ENCODE measurements around the gene LRMDA.

LRMDA gene

GRCh38 chr10:75450644-75451640 lies 19.5 kb downstream of the LRMDA start:
- H3K4me3 ChIP-seq (ENCODE audit: low read length): no peak overlapping the region
- H3K27me3 ChIP-seq (ENCODE audit: insufficient read depth, low read length): peaks cover 4% of the 10 kb centered on the region
- H3K9me3 ChIP-seq (ENCODE audit: low read length): no peaks in the 10 kb centered on the region
- H3K4me1 ChIP-seq (ENCODE audit: insufficient read depth, low read length): peaks cover 35% of the 10 kb centered on the region
- H3K36me3 ChIP-seq (ENCODE audit: insufficient read depth, low read length): no peaks in the 10 kb centered on the region
- no peak overlapping the region for H2AFZ ChIP-seq (ENCODE audit: low read depth, low read length)

DNA sequence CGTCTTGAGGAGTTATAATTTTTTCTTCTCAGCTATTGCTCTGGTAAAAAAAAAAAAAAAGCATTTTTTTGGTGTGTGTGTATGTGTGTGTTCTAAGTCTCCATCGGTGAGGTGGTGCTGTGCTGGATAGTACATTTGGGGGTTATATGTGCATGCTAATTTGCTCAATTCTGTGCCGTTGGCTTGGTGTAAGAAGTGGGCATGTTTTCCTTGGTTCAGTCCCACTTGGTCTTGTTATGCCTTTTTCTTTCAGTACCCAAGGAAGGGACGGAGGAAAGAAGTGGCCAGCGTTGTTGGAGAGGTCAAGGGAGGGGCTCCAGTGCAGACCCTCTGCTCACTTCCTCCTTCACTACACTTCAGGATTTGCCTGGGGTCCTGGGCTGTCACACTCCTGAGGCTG lies 20.4 kb downstream of the LRMDA start:
- Histone ChIP-seq H3K4me3 (ENCODE audit: low read length) (peak overlapping the region; percentile 22), H2AFZ (ENCODE audit: low read depth, low read length) (no peak overlapping the region), H3K4me1 (ENCODE audit: insufficient read depth, low read length) (peaks cover 35% of the 10 kb centered on the region), H3K9me3 (ENCODE audit: low read length) (no peaks in the 10 kb centered on the region), H3K27me3 (ENCODE audit: insufficient read depth, low read length) (peaks cover 4% of the 10 kb centered on the region), H3K36me3 (ENCODE audit: insufficient read depth, low read length) (no peaks in the 10 kb centered on the region)

DNA sequence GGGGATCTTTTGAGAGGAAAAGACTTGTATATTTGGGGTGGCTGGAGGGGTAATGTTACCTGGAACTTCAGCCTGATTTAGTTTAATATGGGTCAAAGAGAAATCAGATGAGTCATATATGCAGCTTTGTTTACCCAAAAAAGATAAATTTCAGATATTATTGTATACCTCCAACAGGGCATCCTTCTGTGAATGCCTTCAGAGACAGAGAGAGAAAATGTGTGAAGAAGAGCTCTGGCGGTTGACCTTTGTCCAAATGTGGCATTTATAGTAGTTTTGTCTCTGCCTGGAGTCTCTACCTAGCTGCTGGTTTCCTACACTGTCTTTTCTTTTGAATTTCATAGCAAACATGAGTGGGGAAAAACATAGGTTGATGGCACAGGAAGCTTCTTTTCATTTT lies 21.6 kb downstream of the LRMDA start:
- peaks cover 4% of the 10 kb centered on the region for H3K27me3 ChIP-seq (ENCODE audit: insufficient read depth, low read length)
- no peak overlapping the region for H3K4me3 ChIP-seq (ENCODE audit: low read length)
- no peaks in the 10 kb centered on the region for H3K36me3 ChIP-seq (ENCODE audit: insufficient read depth, low read length)
- H2AFZ ChIP-seq (ENCODE audit: low read depth, low read length): no peak overlapping the region
- H3K9me3 ChIP-seq (ENCODE audit: low read length): no peaks in the 10 kb centered on the region
- H3K4me1 ChIP-seq (ENCODE audit: insufficient read depth, low read length): peaks cover 35% of the 10 kb centered on the region

DNA sequence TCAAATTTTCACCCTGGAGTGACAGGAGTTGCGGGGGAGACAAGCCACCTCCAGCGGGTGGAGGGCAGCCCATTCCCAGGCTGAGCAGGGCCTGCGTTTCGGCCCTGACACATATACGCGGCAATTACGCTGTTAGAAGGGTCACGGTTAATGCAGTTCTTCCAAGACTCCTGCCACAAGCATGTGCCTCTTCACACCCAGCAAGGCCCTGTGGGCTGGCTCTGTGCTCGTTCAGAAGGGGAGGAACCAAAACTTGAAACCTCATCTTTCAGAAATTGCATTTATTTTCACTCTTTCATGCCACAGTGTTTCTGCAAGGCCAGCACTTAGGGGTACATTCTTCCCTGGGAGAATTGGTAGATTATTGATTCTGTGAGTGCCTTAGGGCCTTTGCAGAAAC lies 24.7 kb downstream of the LRMDA start:
- peaks cover 4% of the 10 kb centered on the region for H3K27me3 ChIP-seq (ENCODE audit: insufficient read depth, low read length)
- peaks cover 18% of the 10 kb centered on the region for H3K4me1 ChIP-seq (ENCODE audit: insufficient read depth, low read length)
- no peak overlapping the region for H3K4me3 ChIP-seq (ENCODE audit: low read length)
- no peak overlapping the region for H2AFZ ChIP-seq (ENCODE audit: low read depth, low read length)
- no peaks in the 10 kb centered on the region for H3K36me3 ChIP-seq (ENCODE audit: insufficient read depth, low read length)
- no peaks in the 10 kb centered on the region for H3K9me3 ChIP-seq (ENCODE audit: low read length)

DNA sequence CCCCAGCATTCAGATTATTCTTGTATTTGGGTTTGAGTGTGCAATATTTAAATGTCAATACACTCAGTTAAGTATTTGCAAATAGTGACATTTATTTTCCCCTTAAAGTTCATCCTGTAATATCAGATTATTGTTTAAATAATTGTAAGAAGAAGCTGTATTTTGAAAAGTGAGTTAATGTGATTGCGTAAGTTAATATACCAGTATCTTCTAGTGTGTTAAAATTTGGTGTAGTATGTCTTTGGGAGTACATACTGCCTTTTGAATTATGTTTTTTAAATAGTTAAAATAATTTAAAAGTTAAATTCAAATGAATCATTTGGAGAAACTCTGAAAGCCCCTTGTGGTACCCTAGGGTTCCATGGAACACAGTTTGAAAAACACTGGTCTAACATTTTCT lies 28.6 kb downstream of the LRMDA start:
- Histone ChIP-seq H3K4me1 (ENCODE audit: insufficient read depth, low read length) (no peaks in the 10 kb centered on the region), H3K9me3 (ENCODE audit: low read length) (no peaks in the 10 kb centered on the region), H3K36me3 (ENCODE audit: insufficient read depth, low read length) (no peaks in the 10 kb centered on the region), H3K4me3 (ENCODE audit: low read length) (no peak overlapping the region), H3K27me3 (ENCODE audit: insufficient read depth, low read length) (no peaks in the 10 kb centered on the region), H2AFZ (ENCODE audit: low read depth, low read length) (no peak overlapping the region)

GRCh38 chr10:75461672-75462649 lies 30.5 kb downstream of the LRMDA start:
- Histone ChIP-seq H3K4me1 (ENCODE audit: insufficient read depth, low read length) (no peaks in the 10 kb centered on the region), H3K9me3 (ENCODE audit: low read length) (no peaks in the 10 kb centered on the region), H3K27me3 (ENCODE audit: insufficient read depth, low read length) (no peaks in the 10 kb centered on the region), H3K36me3 (ENCODE audit: insufficient read depth, low read length) (no peaks in the 10 kb centered on the region), H3K4me3 (ENCODE audit: low read length) (no peak overlapping the region), H2AFZ (ENCODE audit: low read depth, low read length) (no peak overlapping the region)

DNA sequence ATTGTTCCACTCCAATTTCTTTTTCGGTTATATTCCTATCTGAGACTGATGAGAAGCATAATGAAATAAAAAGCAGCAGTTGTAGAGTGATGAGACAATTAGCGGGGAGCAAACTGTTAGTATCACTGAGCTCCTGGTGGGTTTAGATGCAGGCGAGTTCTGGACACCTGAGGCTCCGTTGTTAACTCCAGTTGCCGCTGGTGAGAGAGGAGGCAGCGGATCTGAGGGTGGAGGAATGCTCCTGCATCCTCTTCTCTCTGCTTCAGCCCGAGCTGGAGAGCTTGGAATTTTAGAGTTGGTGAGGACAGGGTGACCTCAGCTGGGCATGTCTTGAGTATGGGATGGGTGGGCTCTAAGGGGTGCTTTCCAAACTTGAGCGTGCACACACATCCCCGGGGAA lies 31.4 kb downstream of the LRMDA start:
- Histone ChIP-seq H3K4me3 (ENCODE audit: low read length) (no peak overlapping the region), H2AFZ (ENCODE audit: low read depth, low read length) (no peak overlapping the region), H3K9me3 (ENCODE audit: low read length) (no peaks in the 10 kb centered on the region), H3K4me1 (ENCODE audit: insufficient read depth, low read length) (no peaks in the 10 kb centered on the region), H3K27me3 (ENCODE audit: insufficient read depth, low read length) (no peaks in the 10 kb centered on the region), H3K36me3 (ENCODE audit: insufficient read depth, low read length) (no peaks in the 10 kb centered on the region)

GRCh38 chr10:75464478-75465449 lies 33.3 kb downstream of the LRMDA start:
- Histone ChIP-seq H3K9me3 (ENCODE audit: low read length) (no peaks in the 10 kb centered on the region), H3K36me3 (ENCODE audit: insufficient read depth, low read length) (no peaks in the 10 kb centered on the region), H3K27me3 (ENCODE audit: insufficient read depth, low read length) (no peaks in the 10 kb centered on the region), H3K4me1 (ENCODE audit: insufficient read depth, low read length) (no peaks in the 10 kb centered on the region), H2AFZ (ENCODE audit: low read depth, low read length) (no peak overlapping the region), H3K4me3 (ENCODE audit: low read length) (no peak overlapping the region)

DNA sequence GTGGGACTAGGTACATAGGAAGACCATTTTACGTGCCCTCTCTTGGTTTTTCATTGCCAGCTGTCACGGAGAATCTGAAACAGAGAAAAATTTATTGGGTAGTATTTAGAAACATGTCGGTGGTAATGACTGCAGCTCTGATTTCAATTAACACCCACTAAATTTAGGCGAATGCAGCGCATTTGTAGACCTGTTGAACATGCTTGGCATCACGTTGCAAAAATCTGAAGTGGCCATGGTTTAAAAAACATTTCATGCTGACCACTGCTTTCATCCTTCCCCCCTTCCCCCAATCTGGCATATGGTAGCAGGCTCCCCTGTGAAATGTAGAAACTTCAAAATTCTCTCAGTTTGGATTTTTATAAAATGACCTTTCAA lies 34.0 kb downstream of the LRMDA start:
- no peaks in the 10 kb centered on the region for H3K4me1 ChIP-seq (ENCODE audit: insufficient read depth, low read length)
- no peak overlapping the region for H2AFZ ChIP-seq (ENCODE audit: low read depth, low read length)
- no peaks in the 10 kb centered on the region for H3K36me3 ChIP-seq (ENCODE audit: insufficient read depth, low read length)
- H3K27me3 ChIP-seq (ENCODE audit: insufficient read depth, low read length): no peaks in the 10 kb centered on the region
- no peaks in the 10 kb centered on the region for H3K9me3 ChIP-seq (ENCODE audit: low read length)
- H3K4me3 ChIP-seq (ENCODE audit: low read length): no peak overlapping the region

GRCh38 chr10:75466001-75466400 lies 34.6 kb downstream of the LRMDA start:
- no peaks in the 10 kb centered on the region for H3K9me3 ChIP-seq (ENCODE audit: low read length)
- H3K36me3 ChIP-seq (ENCODE audit: insufficient read depth, low read length): no peaks in the 10 kb centered on the region
- no peaks in the 10 kb centered on the region for H3K27me3 ChIP-seq (ENCODE audit: insufficient read depth, low read length)
- H3K4me1 ChIP-seq (ENCODE audit: insufficient read depth, low read length): no peaks in the 10 kb centered on the region
- H3K4me3 ChIP-seq (ENCODE audit: low read length): no peak overlapping the region
- H2AFZ ChIP-seq (ENCODE audit: low read depth, low read length): no peak overlapping the region

- Histone ChIP-seq H3K4me1 (ENCODE audit: insufficient read depth, low read length) (no peaks in the 10 kb centered on the region), H3K4me3 (ENCODE audit: low read length) (no peak overlapping the region), H3K9me3 (ENCODE audit: low read length) (no peaks in the 10 kb centered on the region), H3K27me3 (ENCODE audit: insufficient read depth, low read length) (no peaks in the 10 kb centered on the region), H2AFZ (ENCODE audit: low read depth, low read length) (no peak overlapping the region), H3K36me3 (ENCODE audit: insufficient read depth, low read length) (no peaks in the 10 kb centered on the region)
Observed at GRCh38 chr10:75466886-75467285, 35.5 kb downstream of the LRMDA start.

DNA sequence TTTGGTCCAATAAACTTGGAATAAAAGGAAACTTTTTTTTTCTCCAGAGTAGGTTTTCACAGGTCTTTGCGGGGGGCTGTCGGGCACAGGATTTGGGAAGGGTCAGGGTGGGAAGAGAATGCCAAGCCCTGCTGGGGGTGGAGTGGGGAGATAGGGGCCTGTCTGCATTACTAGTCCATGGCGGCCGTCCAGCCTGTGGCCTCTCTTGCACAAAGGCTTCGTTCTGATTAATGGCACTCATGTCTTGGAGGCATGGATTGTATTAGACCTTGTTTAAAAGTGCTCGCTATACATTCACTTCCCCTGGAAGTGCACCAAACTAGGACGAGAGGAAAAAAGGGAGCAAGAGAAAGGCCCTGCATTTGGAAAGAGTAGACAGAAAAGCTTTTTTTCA lies 37.2 kb downstream of the LRMDA start:
- H3K4me1 ChIP-seq (ENCODE audit: insufficient read depth, low read length): no peaks in the 10 kb centered on the region
- no peaks in the 10 kb centered on the region for H3K27me3 ChIP-seq (ENCODE audit: insufficient read depth, low read length)
- no peaks in the 10 kb centered on the region for H3K9me3 ChIP-seq (ENCODE audit: low read length)
- no peak overlapping the region for H2AFZ ChIP-seq (ENCODE audit: low read depth, low read length)
- no peak overlapping the region for H3K4me3 ChIP-seq (ENCODE audit: low read length)
- no peaks in the 10 kb centered on the region for H3K36me3 ChIP-seq (ENCODE audit: insufficient read depth, low read length)
